OCI-LY7 (cell line): ENCODE results near the gene MYH11. TPM values are rescaled to one million over a fixed set of nuclear protein-coding genes. Genes with fewer than 3 reads are reported as not detected.
A peak's percentile ranks its signal among the peaks of the same experiment; 100 is the strongest.

ENCODE experiments used
- BruUV-seq: library from RNA; stranded (reverse); fragments of 400-500 nt; replicated peaks from 2 replicates; lab custom pipeline; 2021; lab: Mats Ljungman, UMichigan
- CTCF ChIA-PET: fragments of 300-600 bp; sonication (Branson Sonifier 250); formaldehyde crosslinking; loops from one replicate; lab custom pipeline; 2022; ENCODE audit warnings: antibody characterized with exemption; ENCODE audit not compliant: unreplicated experiment; lab: Charles Lee
- POLR2A ChIA-PET: fragments of 300-600 bp; sonication (Branson Sonifier 250); formaldehyde crosslinking; loops from one replicate; lab custom pipeline; 2022; ENCODE audit warnings: antibody characterized with exemption; lab: Charles Lee
- DNase-seq: peaks from one replicate; pipeline ENCODE4 v3.0.0-alpha.2; 2015; ENCODE audit warnings: low spot score
- H2AFZ ChIP-seq: fragments of 200-600 bp; sonication (generic), shearing (Covaris generic); 2 replicates; pipeline ENCODE4 v1.6.1; 2014; ENCODE audit warnings: mild to moderate bottlenecking, antibody characterized with exemption, low read length, moderate library complexity
- H3K27ac ChIP-seq: fragments of 200-600 bp; sonication (generic); 2 replicates; pipeline ENCODE4 v1.5.1; 2014; ENCODE audit warnings: mixed run types, low read depth, mild to moderate bottlenecking, moderate library complexity, low read length, inconsistent platforms; ENCODE audit not compliant: poor library complexity, severe bottlenecking
- H3K36me3 ChIP-seq: fragments of 200-600 bp; sonication (generic); 2 replicates; pipeline ENCODE4 v1.6.1; 2014; ENCODE audit warnings: mild to moderate bottlenecking, antibody characterized with exemption, low read length, moderate library complexity, mixed read lengths; ENCODE audit not compliant: insufficient read depth
- H3K4me1 ChIP-seq: fragments of 200-600 bp; sonication (generic); 2 replicates; pipeline ENCODE4 v1.5.1; 2014; ENCODE audit warnings: mild to moderate bottlenecking, low read length; ENCODE audit not compliant: insufficient read depth, poor library complexity, severe bottlenecking
- H3K4me2 ChIP-seq: fragments of 200-600 bp; sonication (generic); 2 replicates; pipeline ENCODE4 v1.6.1; 2014; ENCODE audit warnings: mild to moderate bottlenecking, low read length
- H3K4me3 ChIP-seq: fragments of 200-600 bp; sonication (generic); 2 replicates; pipeline ENCODE4 v1.5.1; 2014; ENCODE audit warnings: mild to moderate bottlenecking, low read depth, low read length; ENCODE audit not compliant: poor library complexity, severe bottlenecking
- H3K79me2 ChIP-seq: fragments of 200-600 bp; sonication (generic); 2 replicates; pipeline ENCODE4 v1.6.1; 2016; ENCODE audit warnings: low read depth, mild to moderate bottlenecking, low read length, moderate library complexity, mixed read lengths; ENCODE audit not compliant: insufficient read depth
- H3K9me2 ChIP-seq: fragments of 200-600 bp; sonication (generic); 2 replicates; pipeline ENCODE4 v1.6.1; 2016; ENCODE audit warnings: mild to moderate bottlenecking, low read length, mixed read lengths; ENCODE audit not compliant: insufficient read depth
- H3K9me3 ChIP-seq: fragments of 200-600 bp; sonication (generic); 2 replicates; pipeline ENCODE4 v1.6.1; 2014; ENCODE audit warnings: mild to moderate bottlenecking, mixed run types, low read length, mixed read lengths
- H4K20me1 ChIP-seq: fragments of 200-600 bp; sonication (generic); 2 replicates; pipeline ENCODE4 v1.6.1; 2014; ENCODE audit warnings: mild to moderate bottlenecking, antibody characterized with exemption, low read length, moderate library complexity, mixed read lengths; ENCODE audit not compliant: insufficient read depth
- EZH2phosphoT487 ChIP-seq: fragments of 200-600 bp; sonication (generic); IDR thresholded peaks from 2 replicates; pipeline ENCODE4 v1.6.1; 2018; ENCODE audit warnings: low read depth, borderline replicate concordance, mild to moderate bottlenecking, mixed run types, antibody characterized with exemption, low read length, moderate library complexity, mixed read lengths
- intact Hi-C: fragments of 100-400 bp; cut with micrococcal nuclease; formaldehyde crosslinking; loops from one replicate; pipeline ENCODE4 v1.10.0; 2022; ENCODE audit not compliant: unreplicated experiment
- total RNA-seq, 2 experiments: library from RNA; depleted of rRNA in 1 of 2; stranded (reverse); fragments of >200 nt in 1 of 2; shearing (Covaris generic) in 1 of 2; gene quantifications; 2 replicates each; pipeline ENCODE4 v1.2.3, GENCODE V29; 2014 to 2022
- TF ChIP-seq, protein P1 (sequence below): fragments of 200-600 bp; sonication (generic); conservative IDR thresholded peaks from 2 replicates; pipeline ENCODE4 v1.5.1; 2014; ENCODE audit warnings: mild to moderate bottlenecking, antibody characterized with exemption, low read length, moderate library complexity, mixed read lengths

MYH11 gene
- total RNA-seq, 2 experiments from 2014 or later, result 5.7 to 33.8 TPM

- no TSS peak for BruUV-seq
- Histone ChIP-seq H3K9me2 (no peaks in the 10 kb centered on the region), H3K27ac (no peak overlapping the region), H3K9me3 (no peaks in the 10 kb centered on the region), H3K79me2 (no peaks in the 10 kb centered on the region), H3K4me2 (no peak overlapping the region), H4K20me1 (no peaks in the 10 kb centered on the region), H3K4me3 (no peak overlapping the region), H3K36me3 (no peaks in the 10 kb centered on the region; the same call in 1 of the 2 replicates), H2AFZ (no peak overlapping the region), H3K4me1 (peaks cover 10% of the 10 kb centered on the region)
- ChIA-PET CTCF (no interaction called here), POLR2A (interaction anchor here (0.7 kb wide), 1 partner anchor 309 kb away, joined by 3 read pairs; no protein-coding TSS in a partner anchor)
- DNase-seq, result no peak
- TF ChIP-seq, protein P1, sequence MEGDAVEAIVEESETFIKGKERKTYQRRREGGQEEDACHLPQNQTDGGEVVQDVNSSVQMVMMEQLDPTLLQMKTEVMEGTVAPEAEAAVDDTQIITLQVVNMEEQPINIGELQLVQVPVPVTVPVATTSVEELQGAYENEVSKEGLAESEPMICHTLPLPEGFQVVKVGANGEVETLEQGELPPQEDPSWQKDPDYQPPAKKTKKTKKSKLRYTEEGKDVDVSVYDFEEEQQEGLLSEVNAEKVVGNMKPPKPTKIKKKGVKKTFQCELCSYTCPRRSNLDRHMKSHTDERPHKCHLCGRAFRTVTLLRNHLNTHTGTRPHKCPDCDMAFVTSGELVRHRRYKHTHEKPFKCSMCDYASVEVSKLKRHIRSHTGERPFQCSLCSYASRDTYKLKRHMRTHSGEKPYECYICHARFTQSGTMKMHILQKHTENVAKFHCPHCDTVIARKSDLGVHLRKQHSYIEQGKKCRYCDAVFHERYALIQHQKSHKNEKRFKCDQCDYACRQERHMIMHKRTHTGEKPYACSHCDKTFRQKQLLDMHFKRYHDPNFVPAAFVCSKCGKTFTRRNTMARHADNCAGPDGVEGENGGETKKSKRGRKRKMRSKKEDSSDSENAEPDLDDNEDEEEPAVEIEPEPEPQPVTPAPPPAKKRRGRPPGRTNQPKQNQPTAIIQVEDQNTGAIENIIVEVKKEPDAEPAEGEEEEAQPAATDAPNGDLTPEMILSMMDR, result no peak
- no peak for TF ChIP-seq EZH2phosphoT487
- intact Hi-C loops, result loop anchor here (5.0 kb wide), 1 partner anchor 429 kb away; no protein-coding TSS in a partner anchor
Measured at GRCh38 chr16:15768201-15768600, 88.6 kb downstream of the MYH11 start.

DNA sequence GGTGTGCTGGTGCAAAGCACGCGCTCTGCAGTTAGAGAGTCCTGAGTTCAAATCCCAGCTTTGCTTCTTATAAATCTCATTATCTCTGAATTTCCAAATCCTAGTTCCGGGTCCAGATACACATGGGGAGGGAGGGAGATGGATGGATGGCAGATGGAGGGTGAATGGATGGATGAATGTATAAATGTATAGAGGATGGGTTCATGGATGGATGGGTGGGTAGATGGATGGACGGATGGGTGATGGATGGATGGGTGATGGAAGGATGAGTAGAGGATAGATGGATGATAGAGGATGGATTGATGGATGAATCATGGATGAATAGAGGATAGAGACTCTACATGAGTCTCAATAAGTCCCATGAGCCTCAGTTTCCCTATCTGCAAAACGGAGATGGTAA is 89.9 kb downstream of the MYH11 start:
- BruUV-seq, result no TSS peak
- Histone ChIP-seq H3K4me2 (no peak overlapping the region), H3K9me2 (no peaks in the 10 kb centered on the region), H3K36me3 (no peaks in the 10 kb centered on the region; the same call in 1 of the 2 replicates), H3K9me3 (no peaks in the 10 kb centered on the region), H2AFZ (no peak overlapping the region), H3K79me2 (no peaks in the 10 kb centered on the region), H3K4me1 (peaks cover 10% of the 10 kb centered on the region), H3K4me3 (no peak overlapping the region), H4K20me1 (no peaks in the 10 kb centered on the region), H3K27ac (no peak overlapping the region)
- ChIA-PET POLR2A (no interaction called here), CTCF (no interaction called here)
- TF ChIP-seq, protein P1, result no peak
- no peak for TF ChIP-seq EZH2phosphoT487
- intact Hi-C loops, result loop anchor here (1.0 to 5.0 kb wide), 3 partner anchors 55 to 430 kb away; no protein-coding TSS in a partner anchor
- DNase-seq, result no peak

GRCh38 chr16:15765880-15766279 is 90.9 kb downstream of the MYH11 start:
- Histone ChIP-seq H3K4me1 (peaks cover 10% of the 10 kb centered on the region), H3K9me2 (no peaks in the 10 kb centered on the region), H3K4me2 (peak overlapping the region; percentile 27; the same call in 1 of the 2 replicates), H2AFZ (no peak overlapping the region), H3K79me2 (no peaks in the 10 kb centered on the region), H3K36me3 (no peaks in the 10 kb centered on the region; the same call in 1 of the 2 replicates), H3K27ac (no peak overlapping the region), H3K4me3 (no peak overlapping the region), H3K9me3 (no peaks in the 10 kb centered on the region), H4K20me1 (no peaks in the 10 kb centered on the region)
- ChIA-PET POLR2A (interaction anchor here (0.7 kb wide), 1 partner anchor 357 kb away, joined by 3 read pairs; no protein-coding TSS in a partner anchor), CTCF (no interaction called here)
- BruUV-seq, result no TSS peak
- intact Hi-C loops, result loop anchor here (1.0 to 5.0 kb wide), 3 partner anchors 56 to 431 kb away; no protein-coding TSS in a partner anchor
- DNase-seq, result peak; percentile 94
- no peak for TF ChIP-seq EZH2phosphoT487
- TF ChIP-seq, protein P1, result peak; percentile 96
